ENCODE data around the gene DUSP18. TPM values are rescaled to one million over a fixed set of nuclear protein-coding genes. Genes with fewer than 3 reads are reported as not detected.

DUSP18 gene
- total RNA-seq (2016; rRNA removed; fragmentation: Illumina TruSeq; extraction: Trizol) (1.4 and 2.0 TPM in 2 replicates), polyA plus RNA-seq (2011; rRNA removed) (2.1 and 2.3 TPM in 2 replicates), polyA minus RNA-seq (2011; rRNA and poly(A)+ RNA removed; ENCODE audit: low replicate concordance) (3.0 and 7.6 TPM in 2 replicates), Bru-seq, nascent RNA (percentile 30 among the genes with signal in this experiment), BruChase-seq, experiment 1, labeled RNA remaining after a 6-hour chase (percentile 43 among the genes with signal in this experiment), BruChase-seq, experiment 2, labeled RNA remaining after a 2-hour chase (percentile 36 among the genes with signal in this experiment)
- total RNA-seq (2016; cell fraction: cytosol; rRNA removed; fragmentation: Illumina TruSeq; extraction: Trizol; ENCODE audit: low read depth) = 0.44 and 1.1 TPM in 2 replicates
- total RNA-seq (2016; cell fraction: insoluble cytoplasmic fraction; rRNA removed; fragmentation: Illumina TruSeq; extraction: Trizol) = 1.2 and 1.4 TPM in 2 replicates
- total RNA-seq (2016; cell fraction: membrane; rRNA removed; fragmentation: Illumina TruSeq; extraction: Trizol) = 2.3 and 2.4 TPM in 2 replicates
- total RNA-seq (2016; cell fraction: nucleus; rRNA removed; fragmentation: Illumina TruSeq; extraction: Trizol) = 0.91 and 1.3 TPM in 2 replicates
- 2.6 and 2.8 TPM in 2 replicates for polyA plus RNA-seq (2011; cell fraction: cytosol; rRNA removed)
- 2.1 and 2.7 TPM in 2 replicates for polyA plus RNA-seq (2011; cell fraction: nucleus; rRNA removed)
- polyA plus RNA-seq (2012) = 0.81 and 0.87 TPM in 2 replicates
- polyA plus RNA-seq (2016; cell fraction: cytosol; fragmentation: Illumina TruSeq; extraction: Trizol; ENCODE audit: low read depth) = 1.1 and 1.7 TPM in 2 replicates
- polyA plus RNA-seq (2016; cell fraction: insoluble cytoplasmic fraction; fragmentation: Illumina TruSeq; extraction: Trizol; ENCODE audit: low read depth) = 1.6 and 1.7 TPM in 2 replicates
- polyA plus RNA-seq (2016; cell fraction: membrane; fragmentation: Illumina TruSeq; extraction: Trizol; ENCODE audit: low read depth) = 1.8 and 2.1 TPM in 2 replicates
- polyA plus RNA-seq (2016; cell fraction: nucleus; fragmentation: Illumina TruSeq; extraction: Trizol; ENCODE audit: insufficient read depth, low read depth) = 1.0 and 1.5 TPM in 2 replicates
- polyA minus RNA-seq (2011; cell fraction: cytosol; rRNA and poly(A)+ RNA removed) = 0.79 and 1.8 TPM in 2 replicates
- 1.3 and 1.7 TPM in 2 replicates for polyA minus RNA-seq (2011; cell fraction: nucleus; rRNA and poly(A)+ RNA removed)
- long read RNA-seq, experiment 1, partial matches to known transcripts = 0 of 3 reads
- long read RNA-seq, experiment 1, other reads (novel, unspliced or antisense) = 1 of 3 reads
- long read RNA-seq, experiment 2, partial matches to known transcripts = 0 of 3 reads
- long read RNA-seq, experiment 2, other reads (novel, unspliced or antisense) = 2 of 3 reads

DNA sequence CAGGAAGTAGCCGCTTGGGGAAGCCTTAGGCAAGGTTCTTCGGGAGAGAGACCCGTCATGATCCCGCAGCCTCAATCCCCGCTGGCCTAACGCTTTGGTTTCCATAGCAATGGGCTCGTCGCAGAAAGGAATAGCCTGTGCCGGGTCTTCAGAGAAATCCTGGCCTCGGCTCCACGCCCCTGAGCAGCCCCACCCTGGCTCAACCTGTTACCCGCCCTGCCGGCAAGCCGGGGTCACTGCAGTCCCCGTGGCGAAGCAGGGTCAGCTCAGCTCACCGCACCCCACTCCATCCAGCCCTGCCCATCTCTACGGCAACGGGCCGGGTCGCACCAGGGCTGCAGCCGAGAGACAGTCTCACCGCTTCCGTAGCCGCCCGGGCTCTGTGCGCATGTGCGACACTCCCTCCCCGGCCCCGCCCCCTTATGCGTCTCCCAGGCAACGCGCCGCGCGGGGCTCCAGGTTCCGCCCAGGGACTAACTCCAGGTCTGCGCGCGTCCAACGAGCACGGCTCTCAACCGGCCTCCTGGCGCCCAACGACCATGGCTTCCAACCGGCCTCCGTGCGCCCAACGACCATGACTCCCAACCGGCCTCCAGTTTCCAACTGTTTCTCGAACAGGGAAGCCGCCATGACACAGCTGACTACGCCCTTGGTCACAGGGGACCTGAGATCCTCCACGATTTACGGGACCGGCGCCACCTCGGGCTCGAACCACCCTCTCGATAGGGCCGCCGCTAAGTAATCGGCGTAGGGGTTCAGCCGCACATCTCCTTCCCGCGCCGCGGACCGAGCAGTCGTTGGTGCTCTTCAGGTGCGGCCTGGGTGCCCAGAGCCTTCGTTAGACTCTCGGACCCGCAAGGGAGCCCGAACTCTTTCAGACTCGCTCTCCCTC is at the start of gene DUSP18:
Gene DUSP18 (minus strand): TSS at position 382 of the 892 bp plus-strand sequence. CDS start 3,872 bp downstream, outside the sequence.
- under 1% methylated on average over 24 of the region's 77 CpGs for WGBS (ENCODE audit: low lambda C conversion rate)
- BruUV-seq (replicated peaks) = no TSS peak
- intact Hi-C loops (cut with micrococcal nuclease; ENCODE audit: unreplicated experiment) (no loop called here), in situ Hi-C loops (cut with HindIII; ENCODE audit: extremely low pct_ligation_motif_present, low pct_unique_long_range_greater_than_20kb) (no loop called here)
- Histone ChIP-seq H3K4me1 (ENCODE audit: insufficient read depth, low read length) (peaks cover 18% of the 10 kb centered on the region), H4K20me1 (ENCODE audit: insufficient read depth, low read length) (no peaks in the 10 kb centered on the region), H3K9ac (ENCODE audit: insufficient read depth, low read depth, low read length) (peak within 1 kb of the TSS; percentile 44), H3K4me3 (replicated peaks in 1 of 3; ENCODE audit: insufficient read depth in 1 of 3, low read depth in 2 of 3, low read length in 3 of 3) (peak within 1 kb of the TSS; percentile 55 to 79 (median 58)), H3K36me3 (replicated peaks in 1 of 2; ENCODE audit: control insufficient read depth in 1 of 2, insufficient read depth in 2 of 2, low read length in 2 of 2) (no peaks in the 10 kb centered on the region), H3K4me2 (ENCODE audit: low read depth, low read length) (peak within 1 kb of the TSS; percentile 99), H3K9me3 (ENCODE audit: low read length) (no peaks in the 10 kb centered on the region), H3K79me2 (ENCODE audit: insufficient read depth, low read length) (no peaks in the 10 kb centered on the region), H2AFZ (ENCODE audit: low read length) (peak within 1 kb of the TSS; percentile 31), H3K27ac (ENCODE audit: extremely low read length, insufficient read depth, low read length) (no peak within 1 kb of the TSS), H3K27me3 (ENCODE audit: control insufficient read depth in 1 of 2, insufficient read depth in 2 of 2, low read length in 2 of 2) (peaks cover 3 to 14% of the 10 kb centered on the region in 2 experiments; a peak in 3 of 5 replicates)
- FAIRE-seq (peak; percentile 53), ATAC-seq (peak; percentile 97), DNase-seq (ENCODE audit: low spot score) (peak; percentile 83)
- CTCF ChIA-PET (ENCODE audit: low intra/inter-chr PET ratio, low total read pairs) = interaction anchor here (1.2 kb wide), 1 partner anchor 33 kb away, joined by 3 read pairs; no protein-coding TSS in a partner anchor
- POLR2A ChIA-PET = interaction anchor here (1.6 kb wide), 1 partner anchor 301 kb away, joined by 4 read pairs; the partner anchor contains the start of genes MORC2 and TUG1
- TF ChIP-seq YY1 (IDR thresholded peaks at IDR 0.05; ENCODE audit: insufficient read depth, insufficient replicate concordance, low read depth, low read length) (peak; percentile 68), SP4 (CRISPR knock-in tag; IDR thresholded peaks at IDR 0.05) (0 out of 2 replicates have a peak, but pooled peaks have one; percentile 25), SIN3A (IDR thresholded peaks at IDR 0.05; ENCODE audit: borderline replicate concordance, low read depth, low read length) (peak; percentile 87), ELF1 (CRISPR knock-in tag; IDR thresholded peaks at IDR 0.05) (peak; percentile 69), ZNF607 (CRISPR knock-in tag; IDR thresholded peaks at IDR 0.05; ENCODE audit: borderline replicate concordance) (no peak), RXRA (CRISPR knock-in tag; IDR thresholded peaks at IDR 0.05) (peak; percentile 64; the same call in 1 of the 2 replicates), ZBTB20 (CRISPR knock-in tag; IDR thresholded peaks at IDR 0.05; ENCODE audit: borderline replicate concordance, low read depth) (no peak; the same call in 1 of the 2 replicates), ZNF441 (CRISPR knock-in tag; IDR thresholded peaks at IDR 0.05; ENCODE audit: borderline replicate concordance) (peak; percentile 66; the same call in 1 of the 2 replicates), RBM39 (IDR thresholded peaks at IDR 0.05; ENCODE audit: low read depth, low read length, poor library complexity, severe bottlenecking) (peak; percentile 43)
- TF ChIP-seq, protein P1, sequence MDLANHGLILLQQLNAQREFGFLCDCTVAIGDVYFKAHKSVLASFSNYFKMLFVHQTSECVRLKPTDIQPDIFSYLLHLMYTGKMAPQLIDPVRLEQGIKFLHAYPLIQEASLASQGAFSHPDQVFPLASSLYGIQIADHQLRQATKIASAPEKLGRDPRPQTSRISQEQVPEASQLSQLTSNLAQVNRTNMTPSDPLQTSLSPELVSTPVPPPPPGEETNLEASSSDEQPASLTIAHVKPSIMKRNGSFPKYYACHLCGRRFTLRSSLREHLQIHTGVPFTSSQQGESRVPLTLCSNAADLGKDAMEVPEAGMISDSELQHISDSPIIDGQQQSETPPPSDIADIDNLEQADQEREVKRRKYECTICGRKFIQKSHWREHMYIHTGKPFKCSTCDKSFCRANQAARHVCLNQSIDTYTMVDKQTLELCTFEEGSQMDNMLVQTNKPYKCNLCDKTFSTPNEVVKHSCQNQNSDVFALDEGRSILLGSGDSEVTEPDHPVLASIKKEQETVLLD (CRISPR knock-in tag; IDR thresholded peaks at IDR 0.05; ENCODE audit: low read depth) = no peak
- TF ChIP-seq, protein P2, sequence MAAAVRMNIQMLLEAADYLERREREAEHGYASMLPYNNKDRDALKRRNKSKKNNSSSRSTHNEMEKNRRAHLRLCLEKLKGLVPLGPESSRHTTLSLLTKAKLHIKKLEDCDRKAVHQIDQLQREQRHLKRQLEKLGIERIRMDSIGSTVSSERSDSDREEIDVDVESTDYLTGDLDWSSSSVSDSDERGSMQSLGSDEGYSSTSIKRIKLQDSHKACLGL (CRISPR knock-in tag; IDR thresholded peaks at IDR 0.05) = 0 out of 2 replicates have a peak, but pooled peaks have one; percentile 31
